Fibroblast of pulmonary artery (primary cell): ENCODE results near the gene LSM14B.
"Not testable (repeated sequence)": the region's sequence is repeated elsewhere in the genome, so short reads cannot be mapped to it uniquely, and the experiment has no call there.

Experiments used
- DNase-seq: peaks from one replicate; pipeline ENCODE4 v3.0.0-alpha.2; 2010; ENCODE audit warnings: low read depth
- H3K4me3 ChIP-seq: replicated peaks from 2 replicates; pipeline ENCODE4 v1.5.1; 2011; ENCODE audit warnings: low read depth, mild to moderate bottlenecking, control low read depth, low read length, moderate library complexity
- TF ChIP-seq, protein P1 (sequence below): IDR thresholded peaks from 2 replicates; pipeline ENCODE4 v1.5.1; 2011; ENCODE audit warnings: mild to moderate bottlenecking, control low read depth, low read length, inconsistent platforms; ENCODE audit errors: missing control alignments

Gene LSM14B

DNA sequence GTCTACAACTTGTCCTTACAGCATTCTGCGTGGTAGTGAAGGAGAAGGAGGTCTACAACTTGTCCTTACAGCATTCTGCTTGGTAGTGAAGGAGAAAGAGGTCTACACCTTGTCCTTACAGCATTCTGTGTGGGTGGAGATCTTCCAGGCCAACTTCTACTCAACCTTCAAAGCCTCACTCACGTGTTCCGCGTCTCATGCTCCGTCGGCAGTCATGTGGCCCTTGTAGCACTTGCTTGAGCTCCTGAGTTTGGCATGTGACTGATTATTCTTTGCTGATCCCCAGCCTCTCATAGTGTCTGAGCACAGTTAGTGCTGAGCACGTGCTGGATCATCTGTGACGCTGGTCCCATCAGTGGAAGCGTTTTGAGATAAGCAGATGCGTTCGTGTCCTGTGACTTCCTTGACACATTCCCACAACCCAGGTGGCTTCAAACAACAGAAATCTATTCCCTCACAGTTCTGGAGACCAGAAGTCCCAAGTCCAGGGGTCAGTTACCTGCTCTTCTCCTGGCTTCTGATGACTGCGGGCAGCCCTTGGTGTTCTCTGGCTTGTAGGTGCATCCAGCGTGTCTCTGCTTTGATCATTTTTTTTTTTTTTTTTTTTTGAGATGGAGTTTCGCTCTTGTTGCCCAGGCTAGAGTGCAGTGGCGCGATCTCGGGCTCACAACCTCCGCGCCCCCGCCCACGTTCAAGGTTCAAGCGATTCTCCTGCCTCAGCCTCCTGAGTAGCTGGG, 23.9 kb downstream of the LSM14B start:
- DNase-seq: no peak
- TF ChIP-seq, protein P1, sequence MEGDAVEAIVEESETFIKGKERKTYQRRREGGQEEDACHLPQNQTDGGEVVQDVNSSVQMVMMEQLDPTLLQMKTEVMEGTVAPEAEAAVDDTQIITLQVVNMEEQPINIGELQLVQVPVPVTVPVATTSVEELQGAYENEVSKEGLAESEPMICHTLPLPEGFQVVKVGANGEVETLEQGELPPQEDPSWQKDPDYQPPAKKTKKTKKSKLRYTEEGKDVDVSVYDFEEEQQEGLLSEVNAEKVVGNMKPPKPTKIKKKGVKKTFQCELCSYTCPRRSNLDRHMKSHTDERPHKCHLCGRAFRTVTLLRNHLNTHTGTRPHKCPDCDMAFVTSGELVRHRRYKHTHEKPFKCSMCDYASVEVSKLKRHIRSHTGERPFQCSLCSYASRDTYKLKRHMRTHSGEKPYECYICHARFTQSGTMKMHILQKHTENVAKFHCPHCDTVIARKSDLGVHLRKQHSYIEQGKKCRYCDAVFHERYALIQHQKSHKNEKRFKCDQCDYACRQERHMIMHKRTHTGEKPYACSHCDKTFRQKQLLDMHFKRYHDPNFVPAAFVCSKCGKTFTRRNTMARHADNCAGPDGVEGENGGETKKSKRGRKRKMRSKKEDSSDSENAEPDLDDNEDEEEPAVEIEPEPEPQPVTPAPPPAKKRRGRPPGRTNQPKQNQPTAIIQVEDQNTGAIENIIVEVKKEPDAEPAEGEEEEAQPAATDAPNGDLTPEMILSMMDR: no peak
- no peak overlapping the region for H3K4me3 ChIP-seq

DNA sequence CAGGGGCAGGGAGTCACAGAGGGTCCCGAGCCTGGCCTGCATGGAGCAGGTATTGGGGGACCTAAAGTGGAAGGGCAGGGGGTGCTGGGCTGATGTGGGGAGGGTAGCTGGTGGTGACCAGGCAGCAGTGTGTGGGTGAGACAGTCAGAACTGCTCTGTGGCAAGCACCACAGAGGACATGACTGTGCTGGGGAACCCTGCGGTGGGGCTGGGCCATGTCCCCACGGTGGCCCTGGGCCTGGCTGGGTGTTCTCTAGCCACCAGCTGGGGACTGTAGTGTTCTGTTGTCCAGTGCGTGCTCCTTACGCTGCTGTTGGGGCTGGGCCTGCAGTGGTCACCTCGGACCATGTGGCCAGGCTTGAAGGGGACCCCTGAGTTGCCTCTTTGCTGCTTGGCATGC, 24.9 kb downstream of the LSM14B start:
- TF ChIP-seq, protein P1: no peak
- H3K4me3 ChIP-seq: no peak overlapping the region
- DNase-seq: no peak

DNA sequence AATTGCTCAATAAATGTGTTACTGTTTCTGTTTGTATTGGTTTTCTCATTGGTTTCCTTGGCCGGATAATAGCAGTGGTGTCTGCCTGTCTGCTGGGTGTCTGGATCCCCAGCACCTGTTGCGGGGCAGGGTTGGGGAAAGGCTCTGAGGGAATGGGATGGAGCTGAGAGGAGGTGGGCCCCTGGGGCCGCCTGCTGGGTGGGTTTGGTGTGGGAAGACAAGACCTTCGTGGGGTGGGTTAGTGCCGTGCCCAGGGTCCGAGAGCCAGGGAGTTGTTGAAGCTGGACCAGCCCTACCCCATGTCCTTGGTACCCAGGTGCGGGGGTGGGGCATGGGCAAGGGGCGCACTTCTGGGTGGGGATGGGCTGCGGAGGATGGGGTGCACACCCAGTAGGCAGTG, 25.3 kb downstream of the LSM14B start:
- TF ChIP-seq, protein P1: no peak
- no peak overlapping the region for H3K4me3 ChIP-seq
- DNase-seq: no peak

DNA sequence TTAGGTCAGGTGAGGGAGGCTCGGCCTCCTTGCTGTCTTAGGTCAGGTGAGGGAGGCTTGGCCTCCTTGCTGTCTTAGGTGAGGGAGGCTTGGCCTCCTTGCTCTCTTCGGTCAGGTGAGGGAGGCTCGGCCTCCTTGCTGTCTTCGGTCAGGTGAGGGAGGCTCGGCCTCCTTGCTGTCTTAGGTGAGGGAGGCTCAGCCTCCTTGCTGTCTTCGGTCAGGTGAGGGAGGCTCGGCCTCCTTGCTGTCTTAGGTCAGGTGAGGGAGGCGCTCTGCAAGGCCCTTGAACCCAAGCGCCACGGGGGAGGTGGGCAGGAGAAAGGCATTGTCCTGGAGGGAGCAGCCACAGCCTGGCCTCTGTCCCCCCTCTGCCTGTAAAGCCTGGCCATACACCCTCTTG, 26.1 kb downstream of the LSM14B start:
- H3K4me3 ChIP-seq: not testable (repeated sequence)

DNA sequence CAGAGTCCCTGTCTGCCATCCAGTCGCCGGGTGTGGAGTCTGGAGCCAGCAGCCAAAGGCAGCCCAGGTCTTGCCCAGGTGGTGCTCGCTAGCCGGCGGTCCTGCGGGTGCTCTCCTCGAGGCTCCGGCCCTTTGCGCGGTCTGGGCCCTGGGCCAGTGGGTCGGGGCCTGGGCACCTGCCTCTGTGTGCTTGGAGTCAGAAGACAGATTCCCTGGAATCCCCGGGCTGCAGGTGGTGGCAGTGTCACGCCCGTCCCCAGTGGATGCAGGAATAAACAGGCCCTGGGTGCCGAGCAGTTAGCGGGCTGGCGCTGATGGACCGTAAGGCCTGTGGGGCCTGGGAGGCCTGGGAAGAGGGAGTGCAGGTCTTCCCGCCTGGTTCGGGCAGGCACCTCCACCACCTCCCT, 26.6 kb downstream of the LSM14B start:
- TF ChIP-seq, protein P1: no peak
- DNase-seq: no peak
- H3K4me3 ChIP-seq: no peak overlapping the region

More for the DNA sequence above, 26.1 kb downstream of the LSM14B start:
- DNase-seq: not testable (repeated sequence)

DNA sequence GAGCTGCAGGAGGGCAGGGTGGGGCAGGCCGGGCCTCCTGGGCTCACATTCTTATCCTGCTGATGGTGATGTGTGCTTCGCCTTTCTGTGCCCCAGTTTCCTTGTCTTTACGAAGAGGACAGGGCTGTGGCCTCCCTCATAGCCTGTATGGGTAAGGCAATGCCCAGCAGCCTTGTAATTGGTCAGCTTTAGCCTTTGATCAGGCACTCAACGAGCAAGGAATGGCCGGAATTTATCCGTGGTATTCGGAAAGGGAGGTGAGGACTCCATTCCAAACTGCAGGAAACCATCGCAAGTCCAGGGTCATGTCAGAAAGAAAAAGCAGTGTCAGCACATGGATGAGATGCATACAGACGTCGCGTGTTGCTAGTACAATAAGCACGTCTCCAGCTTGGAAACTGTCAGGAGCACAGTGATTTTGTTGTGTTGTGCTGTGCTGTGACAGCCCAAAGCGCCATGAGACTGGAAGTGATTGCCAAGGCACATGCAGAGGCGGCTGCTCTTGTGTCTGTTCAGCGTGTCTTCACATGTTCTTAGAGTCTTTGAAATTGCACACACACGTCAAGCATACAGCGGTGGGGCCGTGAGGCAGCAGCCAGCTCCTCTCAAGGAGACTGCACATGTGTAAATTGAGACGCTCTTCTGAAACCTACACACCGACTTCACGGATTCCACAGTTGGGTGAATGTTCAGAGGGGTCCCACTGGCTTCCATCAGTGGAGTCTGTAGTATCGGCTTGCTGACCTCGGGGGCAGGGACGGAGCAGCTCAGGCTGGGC, 27.4 kb downstream of the LSM14B start:
- DNase-seq: peak; percentile 33
- no peak overlapping the region for H3K4me3 ChIP-seq
- TF ChIP-seq, protein P1: no peak

DNA sequence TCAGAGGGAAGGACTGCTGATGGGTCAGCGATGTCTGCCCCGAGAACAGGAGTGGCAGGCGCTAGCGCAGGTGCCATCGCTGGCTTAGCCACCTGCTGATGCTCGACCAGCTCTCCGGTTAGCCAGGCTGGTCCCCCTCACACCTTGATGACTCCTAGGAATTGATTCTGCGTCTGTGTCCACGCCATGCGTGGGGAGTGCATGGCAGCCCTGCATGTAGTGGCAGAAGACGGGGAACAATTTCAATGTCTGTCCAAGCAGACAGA, 28.0 kb downstream of the LSM14B start:
- H3K4me3 ChIP-seq: no peak overlapping the region
- TF ChIP-seq, protein P1: no peak
- no peak for DNase-seq
